Mammary epithelial cell (primary cell): ENCODE measurements around the gene NHLH1.

ENCODE experiments used
- CTCF ChIP-seq, 2 donors: IDR thresholded peaks in 1 of 2; conservative IDR thresholded peaks in 1 of 2; 2 replicates each; pipeline ENCODE4 v1.5.1; 2011 to 2012; ENCODE audit warnings: inconsistent platforms in 2 of 2, low read length in 2 of 2, mild to moderate bottlenecking in 2 of 2, control low read depth in 1 of 2, low read depth in 1 of 2; ENCODE audit not compliant: insufficient read depth in 1 of 2; ENCODE audit errors: extremely low read depth in 1 of 2
- EZH2 ChIP-seq: IDR thresholded peaks from 2 replicates; pipeline ENCODE4 v1.6.1; 2012; ENCODE audit warnings: low read length, inconsistent platforms, borderline replicate concordance

GRCh38 chr1:160371346-160371631, 4.4 kb downstream of the NHLH1 start:
- no peak for TF ChIP-seq CTCF (conservative IDR thresholded peaks at IDR 0.05 in 1 of 2, IDR thresholded peaks at IDR 0.05 in 1 of 2; ENCODE audit: extremely low read depth in 1 of 2, insufficient read depth in 1 of 2, low read depth in 1 of 2, low read length in 2 of 2)
- no peak for TF ChIP-seq EZH2
